ENCODE results near the gene NOX5.

Gene NOX5

GRCh38 chr15:69086427-69087204, 72.1 kb downstream of the NOX5 start:
- no peaks in the 10 kb centered on the region for H3K9me3 ChIP-seq (ENCODE audit: low read length)
- H3K4me1 ChIP-seq (ENCODE audit: insufficient read depth, low read length) = no peaks in the 10 kb centered on the region
- H3K4me3 ChIP-seq (ENCODE audit: low read depth in 1 of 2, low read length in 2 of 2) = no peak overlapping the region
- no peaks in the 10 kb centered on the region for H3K27me3 ChIP-seq (ENCODE audit: control insufficient read depth in 1 of 2, insufficient read depth in 2 of 2, low read length in 2 of 2)
- H3K9ac ChIP-seq (ENCODE audit: low read length) = no peak overlapping the region
- H3K27ac ChIP-seq (ENCODE audit: low read depth, low read length) = no peak overlapping the region
- no peaks in the 10 kb centered on the region for H3K36me3 ChIP-seq (ENCODE audit: insufficient read depth, low read length)

- H3K36me3 ChIP-seq (ENCODE audit: insufficient read depth, low read length) = no peaks in the 10 kb centered on the region
- H3K27me3 ChIP-seq (ENCODE audit: control insufficient read depth in 1 of 2, insufficient read depth in 2 of 2, low read length in 2 of 2) = no peaks in the 10 kb centered on the region
These were observed 73.0 kb downstream of the NOX5 start for GRCh38 chr15:69087366-69087976.

GRCh38 chr15:69088300-69088965, 73.9 kb downstream of the NOX5 start:
- Histone ChIP-seq H3K27ac (ENCODE audit: low read depth, low read length) (no peak overlapping the region), H3K9me3 (ENCODE audit: low read length) (no peaks in the 10 kb centered on the region), H3K4me1 (ENCODE audit: insufficient read depth, low read length) (no peaks in the 10 kb centered on the region), H3K4me3 (ENCODE audit: low read depth in 1 of 2, low read length in 2 of 2) (no peak overlapping the region), H3K36me3 (ENCODE audit: insufficient read depth, low read length) (no peaks in the 10 kb centered on the region), H3K27me3 (ENCODE audit: control insufficient read depth in 1 of 2, insufficient read depth in 2 of 2, low read length in 2 of 2) (no peaks in the 10 kb centered on the region), H3K9ac (ENCODE audit: low read length) (no peak overlapping the region)

More at GRCh38 chr15:69087366-69087976, 73.0 kb downstream of the NOX5 start:
- H3K4me1 ChIP-seq (ENCODE audit: insufficient read depth, low read length) = no peaks in the 10 kb centered on the region
- no peaks in the 10 kb centered on the region for H3K9me3 ChIP-seq (ENCODE audit: low read length)
- no peak overlapping the region for H3K9ac ChIP-seq (ENCODE audit: low read length)
- H3K27ac ChIP-seq (ENCODE audit: low read depth, low read length) = no peak overlapping the region
- no peak overlapping the region for H3K4me3 ChIP-seq (ENCODE audit: low read depth in 1 of 2, low read length in 2 of 2)

- H3K36me3 ChIP-seq (ENCODE audit: insufficient read depth, low read length) = no peaks in the 10 kb centered on the region
- H3K27me3 ChIP-seq (ENCODE audit: control insufficient read depth in 1 of 2, insufficient read depth in 2 of 2, low read length in 2 of 2) = no peaks in the 10 kb centered on the region
- H3K27ac ChIP-seq (ENCODE audit: low read depth, low read length) = no peak overlapping the region
- H3K9me3 ChIP-seq (ENCODE audit: low read length) = no peaks in the 10 kb centered on the region
- H3K4me3 ChIP-seq (ENCODE audit: low read depth in 1 of 2, low read length in 2 of 2) = no peak overlapping the region
- no peak overlapping the region for H3K9ac ChIP-seq (ENCODE audit: low read length)
- no peaks in the 10 kb centered on the region for H3K4me1 ChIP-seq (ENCODE audit: insufficient read depth, low read length)
These were observed 74.8 kb downstream of the NOX5 start for GRCh38 chr15:69089258-69089657.

GRCh38 chr15:69090197-69090948, 75.9 kb downstream of the NOX5 start:
- no peaks in the 10 kb centered on the region for H3K36me3 ChIP-seq (ENCODE audit: insufficient read depth, low read length)
- no peaks in the 10 kb centered on the region for H3K9me3 ChIP-seq (ENCODE audit: low read length)
- no peaks in the 10 kb centered on the region for H3K4me1 ChIP-seq (ENCODE audit: insufficient read depth, low read length)
- no peak overlapping the region for H3K4me3 ChIP-seq (ENCODE audit: low read depth in 1 of 2, low read length in 2 of 2)
- no peak overlapping the region for H3K9ac ChIP-seq (ENCODE audit: low read length)
- no peak overlapping the region for H3K27ac ChIP-seq (ENCODE audit: low read depth, low read length)
- H3K27me3 ChIP-seq (ENCODE audit: control insufficient read depth in 1 of 2, insufficient read depth in 2 of 2, low read length in 2 of 2) = no peaks in the 10 kb centered on the region

- Histone ChIP-seq H3K27ac (ENCODE audit: low read depth, low read length) (no peak overlapping the region), H3K27me3 (ENCODE audit: control insufficient read depth in 1 of 2, insufficient read depth in 2 of 2, low read length in 2 of 2) (no peaks in the 10 kb centered on the region), H3K9ac (ENCODE audit: low read length) (no peak overlapping the region), H3K36me3 (ENCODE audit: insufficient read depth, low read length) (no peaks in the 10 kb centered on the region), H3K4me1 (ENCODE audit: insufficient read depth, low read length) (no peaks in the 10 kb centered on the region), H3K9me3 (ENCODE audit: low read length) (no peaks in the 10 kb centered on the region), H3K4me3 (ENCODE audit: low read depth in 1 of 2, low read length in 2 of 2) (no peak overlapping the region)
These were observed 77.2 kb downstream of the NOX5 start for GRCh38 chr15:69091654-69092053.

- Histone ChIP-seq H3K36me3 (ENCODE audit: insufficient read depth, low read length) (no peaks in the 10 kb centered on the region), H3K9me3 (ENCODE audit: low read length) (no peaks in the 10 kb centered on the region), H3K27me3 (ENCODE audit: control insufficient read depth in 1 of 2, insufficient read depth in 2 of 2, low read length in 2 of 2) (no peaks in the 10 kb centered on the region), H3K9ac (ENCODE audit: low read length) (no peak overlapping the region), H3K4me3 (ENCODE audit: low read depth in 1 of 2, low read length in 2 of 2) (no peak overlapping the region), H3K4me1 (ENCODE audit: insufficient read depth, low read length) (no peaks in the 10 kb centered on the region), H3K27ac (ENCODE audit: low read depth, low read length) (no peak overlapping the region)
These were observed 77.7 kb downstream of the NOX5 start for GRCh38 chr15:69092159-69092558.

GRCh38 chr15:69093127-69093526, 78.6 kb downstream of the NOX5 start:
- Histone ChIP-seq H3K4me3 (ENCODE audit: low read depth in 1 of 2, low read length in 2 of 2) (no peak overlapping the region), H3K4me1 (ENCODE audit: insufficient read depth, low read length) (no peaks in the 10 kb centered on the region), H3K36me3 (ENCODE audit: insufficient read depth, low read length) (no peaks in the 10 kb centered on the region), H3K27me3 (ENCODE audit: control insufficient read depth in 1 of 2, insufficient read depth in 2 of 2, low read length in 2 of 2) (no peaks in the 10 kb centered on the region), H3K9me3 (ENCODE audit: low read length) (no peaks in the 10 kb centered on the region), H3K27ac (ENCODE audit: low read depth, low read length) (no peak overlapping the region), H3K9ac (ENCODE audit: low read length) (no peak overlapping the region)

GRCh38 chr15:69093614-69094013, 79.1 kb downstream of the NOX5 start:
- no peak overlapping the region for H3K27ac ChIP-seq (ENCODE audit: low read depth, low read length)

GRCh38 chr15:69094124-69094921, 79.8 kb downstream of the NOX5 start:
- H3K4me3 ChIP-seq (ENCODE audit: low read depth in 1 of 2, low read length in 2 of 2) = no peak overlapping the region
- H3K36me3 ChIP-seq (ENCODE audit: insufficient read depth, low read length) = no peaks in the 10 kb centered on the region
- no peaks in the 10 kb centered on the region for H3K9me3 ChIP-seq (ENCODE audit: low read length)
- H3K27me3 ChIP-seq (ENCODE audit: control insufficient read depth in 1 of 2, insufficient read depth in 2 of 2, low read length in 2 of 2) = no peaks in the 10 kb centered on the region
- H3K27ac ChIP-seq (ENCODE audit: low read depth, low read length) = no peak overlapping the region
- H3K9ac ChIP-seq (ENCODE audit: low read length) = no peak overlapping the region
- H3K4me1 ChIP-seq (ENCODE audit: insufficient read depth, low read length) = no peaks in the 10 kb centered on the region

More at GRCh38 chr15:69093614-69094013, 79.1 kb downstream of the NOX5 start:
- Histone ChIP-seq H3K9me3 (ENCODE audit: low read length) (no peaks in the 10 kb centered on the region), H3K27me3 (ENCODE audit: control insufficient read depth in 1 of 2, insufficient read depth in 2 of 2, low read length in 2 of 2) (no peaks in the 10 kb centered on the region), H3K9ac (ENCODE audit: low read length) (no peak overlapping the region), H3K4me3 (ENCODE audit: low read depth in 1 of 2, low read length in 2 of 2) (no peak overlapping the region), H3K4me1 (ENCODE audit: insufficient read depth, low read length) (no peaks in the 10 kb centered on the region), H3K36me3 (ENCODE audit: insufficient read depth, low read length) (no peaks in the 10 kb centered on the region)

All from muscle layer of colon (tissue), 2 donors.